ENCODE measurements around the gene PIK3R5.

The PIK3R5 gene

DNA sequence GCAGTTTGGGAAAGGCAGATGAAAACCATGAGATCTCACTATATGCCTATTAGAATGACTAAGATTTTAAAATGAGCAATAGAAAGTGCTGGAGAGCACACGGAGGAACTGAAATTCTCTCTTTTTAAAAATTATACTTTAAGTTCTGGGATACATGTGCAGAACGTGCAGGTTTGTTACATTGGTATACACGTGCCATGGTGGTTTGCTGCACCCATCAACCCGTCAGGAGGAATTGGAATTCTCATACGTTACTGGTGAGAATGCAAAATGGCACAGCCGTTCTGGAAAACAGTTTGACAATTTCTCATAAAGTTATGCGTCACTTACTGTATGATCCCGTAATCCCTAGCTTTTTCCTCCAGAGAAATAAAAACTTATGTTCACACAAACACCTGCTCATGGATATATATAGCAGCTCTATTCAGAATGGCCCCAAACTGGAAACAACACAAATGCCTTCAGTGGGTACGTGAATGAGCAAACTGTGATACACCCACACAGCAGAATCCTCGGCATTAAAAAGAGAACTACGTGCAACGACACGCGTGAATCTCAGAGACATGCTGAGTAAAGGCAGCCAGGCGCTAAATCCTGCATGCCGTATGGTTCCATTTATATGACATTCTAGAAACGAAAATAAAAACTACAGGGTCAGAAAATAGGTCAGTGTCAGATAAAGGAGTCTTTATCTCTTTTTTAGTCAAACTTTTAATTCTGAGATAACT lies 109.9 kb downstream of the PIK3R5 start:
- FAIRE-seq: no peak

DNA sequence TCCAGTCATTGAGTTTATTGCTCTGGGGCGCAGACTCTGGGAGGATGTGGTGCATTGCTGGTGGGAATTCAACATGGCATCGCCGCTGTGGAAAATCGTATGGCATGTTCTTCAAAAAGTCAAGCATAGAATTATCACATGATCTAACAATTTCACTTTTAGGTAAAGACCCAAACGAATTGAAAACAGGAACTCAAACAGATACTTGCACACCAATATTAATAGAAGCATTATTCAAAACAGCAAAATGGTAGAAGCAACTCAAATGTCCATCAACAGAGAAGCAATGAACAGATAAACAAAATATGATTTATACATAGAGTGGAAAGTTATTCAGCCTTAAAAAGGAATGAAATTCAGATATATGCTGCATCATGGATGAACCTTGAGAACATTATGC lies 113.9 kb downstream of the PIK3R5 start:
- no peak for FAIRE-seq

DNA sequence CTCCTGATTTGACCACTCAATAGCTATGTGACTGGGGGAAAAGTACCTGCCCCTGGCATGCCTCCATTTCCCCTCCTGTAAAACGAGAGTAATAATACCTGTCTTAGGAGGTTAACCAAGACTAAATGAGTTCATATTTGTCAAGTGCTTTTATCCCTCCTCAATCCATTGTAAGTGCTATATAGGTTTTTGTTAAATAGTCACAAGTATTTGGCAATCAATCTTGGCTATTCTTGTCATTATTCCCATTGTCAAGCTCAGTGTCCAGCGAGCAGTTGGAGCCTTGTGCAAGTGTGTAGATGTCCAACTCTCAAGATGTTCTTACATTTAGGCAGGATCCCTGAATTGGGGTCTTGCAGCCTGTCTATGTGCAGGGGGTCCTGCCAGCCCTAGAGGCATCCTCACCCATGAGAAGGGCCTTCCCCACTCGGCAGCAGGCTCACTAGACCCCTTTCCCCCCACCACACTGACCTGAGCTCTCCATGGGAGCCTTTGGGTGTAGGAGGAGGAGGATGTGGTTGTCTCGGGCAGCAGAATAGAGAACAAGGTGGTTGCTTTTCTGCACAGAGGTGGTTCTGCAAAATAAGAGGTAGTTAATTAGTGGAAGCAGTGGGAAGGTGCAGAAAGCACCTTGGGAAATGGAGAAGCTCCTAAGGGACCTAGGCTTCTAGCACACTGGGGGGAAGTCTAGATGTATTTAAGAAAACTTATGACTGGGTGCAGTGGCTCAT lies 116.0 kb downstream of the PIK3R5 start:
- FAIRE-seq: no peak

DNA sequence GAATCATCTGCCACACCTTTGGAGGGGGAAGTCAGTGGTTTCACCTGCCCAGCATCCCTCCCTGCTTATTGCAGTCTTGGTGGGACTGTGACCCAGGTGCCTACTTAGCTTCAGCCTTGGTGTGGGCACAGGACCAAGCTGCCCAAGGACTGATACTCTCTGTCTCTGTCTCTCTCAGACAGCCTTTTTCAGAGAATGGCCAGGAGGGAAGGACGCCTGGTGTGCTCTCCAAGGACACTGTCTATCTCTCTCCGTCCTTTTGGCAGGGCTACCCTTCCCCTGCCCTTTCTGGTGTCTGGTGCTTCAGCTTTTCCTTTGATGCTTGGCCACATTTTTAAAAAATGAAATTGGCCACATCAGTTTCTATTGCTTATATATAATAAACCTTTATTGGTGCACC lies 117.6 kb downstream of the PIK3R5 start:
- no peak for FAIRE-seq

DNA sequence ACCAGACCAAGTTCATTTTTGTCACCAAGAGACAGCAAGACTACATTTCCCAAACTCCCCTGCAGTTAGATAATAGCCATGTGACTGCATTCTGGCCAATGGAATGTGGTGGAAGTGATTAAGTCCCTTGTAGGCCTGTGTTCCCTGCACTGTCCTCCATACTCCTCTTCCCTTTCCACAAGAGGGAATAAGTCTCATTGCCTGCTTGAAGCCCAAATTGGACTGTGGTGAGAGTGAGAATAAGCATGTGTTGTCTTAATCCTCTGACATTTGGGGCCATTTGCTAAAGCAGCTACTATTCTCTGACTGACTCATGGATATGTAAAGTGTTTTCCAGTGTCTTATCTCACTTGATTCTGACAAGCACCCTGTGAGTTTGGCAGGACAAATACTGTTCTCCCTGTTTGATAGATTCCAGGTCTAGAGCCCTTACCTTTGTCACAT lies 118.7 kb downstream of the PIK3R5 start:
- FAIRE-seq: no peak

DNA sequence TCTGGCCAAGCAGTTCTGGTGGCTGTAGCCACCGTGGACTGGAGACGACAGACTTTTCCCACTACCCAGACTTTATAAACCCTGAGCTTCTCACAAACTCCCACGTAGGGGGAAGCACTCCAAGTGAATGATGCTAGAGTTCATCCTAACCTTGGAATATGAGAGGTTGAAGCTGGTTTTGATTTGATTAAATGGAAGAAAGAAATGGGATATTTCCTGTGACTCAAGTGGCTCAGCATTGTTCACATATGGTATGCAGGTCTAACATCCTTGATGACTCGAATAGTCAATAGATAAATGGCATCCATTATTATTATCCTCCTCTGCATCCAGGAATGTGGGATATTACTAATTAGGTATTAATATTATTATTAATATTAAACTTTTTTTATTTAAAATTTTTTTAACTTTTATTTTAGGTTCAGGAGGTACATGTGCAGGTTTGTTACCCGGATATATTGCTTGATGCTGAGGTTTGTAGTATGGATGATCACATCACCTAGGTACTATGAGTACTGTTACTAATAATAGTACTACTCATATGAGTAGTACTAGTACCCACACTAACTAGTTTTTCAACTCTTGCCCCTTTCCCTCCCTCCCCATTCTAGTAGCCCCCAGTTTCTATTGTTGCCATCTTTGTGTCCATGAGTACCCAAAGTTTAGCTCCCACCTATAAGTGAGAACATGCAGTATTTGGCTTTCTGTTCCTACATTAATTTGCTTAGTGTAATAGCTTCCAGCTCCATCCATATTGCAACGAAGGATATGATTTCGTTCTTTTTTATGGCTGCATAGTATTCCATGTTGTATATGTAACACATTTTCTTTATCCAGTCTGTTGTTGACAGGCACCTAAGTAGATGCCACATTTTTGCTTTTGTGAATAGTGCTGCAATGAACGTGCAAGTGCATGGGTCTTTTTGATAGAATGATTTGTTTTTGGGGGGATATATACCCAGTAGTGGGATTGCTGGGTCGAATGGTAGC lies 121.0 kb downstream of the PIK3R5 start:
- no peak for FAIRE-seq

DNA sequence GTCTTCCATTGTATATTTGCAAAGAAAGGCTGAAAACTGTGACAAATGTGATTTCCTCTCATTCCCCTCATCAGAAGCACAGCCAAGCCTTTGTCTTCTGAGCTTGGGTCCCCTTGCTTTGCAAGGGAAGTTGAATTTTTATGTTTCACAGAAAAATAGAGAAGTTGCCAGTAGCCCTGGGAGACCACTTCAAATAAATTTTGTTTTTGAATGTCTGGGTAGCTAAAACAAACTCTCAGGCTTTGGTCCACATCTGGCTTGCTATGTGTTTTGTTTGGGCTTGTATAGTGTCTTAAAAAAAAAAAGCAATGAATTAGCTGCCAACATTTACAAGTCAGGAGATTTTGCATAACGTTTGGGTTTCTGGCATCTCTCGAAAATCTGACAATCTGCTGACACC lies 122.2 kb downstream of the PIK3R5 start:
- no peak for FAIRE-seq

DNA sequence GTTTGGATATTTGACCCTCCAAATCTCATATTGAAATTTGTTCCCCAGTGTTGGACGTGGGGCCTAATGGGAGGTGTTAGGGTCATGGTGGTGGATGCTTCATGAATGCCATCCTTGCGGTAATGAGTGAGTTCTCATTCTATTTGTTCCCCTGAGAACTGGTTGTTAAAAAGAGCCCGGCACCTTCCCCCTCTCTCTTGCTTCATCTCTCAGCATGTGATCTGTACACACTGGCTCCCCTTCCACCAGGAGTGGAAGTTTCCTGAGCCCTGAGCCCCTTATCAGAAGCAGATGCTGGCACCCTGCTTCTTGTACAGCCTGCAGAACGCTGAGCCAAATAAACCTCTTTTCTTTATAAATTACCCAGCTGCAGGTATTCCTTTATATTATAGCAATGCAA lies 123.7 kb downstream of the PIK3R5 start:
- FAIRE-seq: no peak

DNA sequence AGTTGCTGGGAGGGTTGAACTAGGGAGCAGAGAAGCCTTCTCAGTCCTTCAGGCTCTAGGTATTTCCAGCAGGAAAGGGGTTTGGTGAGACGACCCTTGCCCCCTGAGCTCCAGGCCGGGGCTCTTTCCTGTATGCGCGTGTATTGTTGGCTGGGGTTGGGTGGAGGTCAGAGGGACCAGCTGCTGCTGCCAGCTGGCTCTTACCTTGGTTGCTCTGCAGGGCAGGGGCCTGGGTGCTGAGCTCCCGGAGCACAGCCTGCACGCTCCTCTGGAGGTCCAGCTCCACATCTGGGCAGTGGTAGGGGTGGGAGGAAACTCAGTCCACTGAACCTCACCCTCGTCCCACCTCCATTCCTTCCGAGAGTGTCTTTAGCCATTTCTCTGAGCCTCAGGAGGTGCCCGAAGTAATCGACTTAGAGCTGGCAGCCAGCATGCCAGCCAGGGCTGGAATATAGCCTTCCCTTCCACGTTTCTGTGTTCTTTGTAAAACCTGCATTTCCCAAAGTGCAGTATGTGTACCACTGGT lies 126.0 kb downstream of the PIK3R5 start:
- FAIRE-seq: no peak

DNA sequence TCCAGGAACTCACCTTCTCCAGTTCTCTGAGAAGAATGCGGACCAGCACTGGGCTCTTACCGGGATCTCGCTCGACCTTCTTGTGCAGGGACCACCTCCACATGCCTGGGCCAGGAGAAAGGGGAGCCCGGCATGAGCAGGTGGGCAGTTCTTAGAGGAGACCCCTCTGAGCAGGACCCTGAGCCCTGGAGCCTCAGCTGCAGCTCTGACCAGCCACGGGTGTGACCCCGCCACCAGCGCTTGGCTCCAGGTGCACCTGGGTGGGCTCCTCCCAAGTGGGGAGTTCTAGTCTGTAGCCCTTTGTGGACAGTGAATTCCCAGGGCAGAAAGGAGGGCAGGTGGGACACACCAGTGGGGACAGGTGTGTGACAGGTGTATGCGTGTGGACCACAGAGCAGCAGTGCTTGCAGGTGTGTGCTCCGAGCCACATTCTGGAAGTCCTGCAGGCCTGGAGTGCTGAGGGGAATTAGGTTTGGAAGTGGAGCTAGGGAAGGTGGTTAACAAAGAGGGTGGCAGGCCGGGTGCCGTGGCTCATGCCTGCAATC lies 126.9 kb downstream of the PIK3R5 start:
- FAIRE-seq: no peak

DNA sequence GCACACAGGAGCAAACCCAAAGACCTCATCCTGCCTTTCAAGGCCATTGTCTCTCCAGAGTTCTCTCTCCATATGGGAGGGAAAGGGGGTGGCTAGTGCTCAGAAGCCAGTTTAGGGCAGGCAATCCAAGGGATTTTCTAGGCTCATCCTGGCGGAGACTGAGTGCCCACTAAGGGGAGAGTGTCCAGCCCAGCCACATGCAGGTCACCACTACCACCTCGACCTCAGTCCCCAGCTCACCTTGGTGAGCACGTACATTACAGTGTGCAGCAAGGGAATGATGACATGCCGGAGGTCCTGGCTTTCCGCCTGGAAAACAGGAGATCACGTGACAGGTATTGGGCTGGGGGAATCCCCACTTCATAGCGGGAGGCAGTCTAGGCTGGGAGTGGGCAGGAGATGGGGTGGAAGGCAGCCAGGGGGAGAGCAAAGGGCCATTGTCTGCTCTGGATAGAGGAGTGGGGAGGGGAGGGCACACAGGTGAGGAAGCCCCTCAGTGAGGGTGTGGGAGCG lies 127.9 kb downstream of the PIK3R5 start:
- no peak for FAIRE-seq

DNA sequence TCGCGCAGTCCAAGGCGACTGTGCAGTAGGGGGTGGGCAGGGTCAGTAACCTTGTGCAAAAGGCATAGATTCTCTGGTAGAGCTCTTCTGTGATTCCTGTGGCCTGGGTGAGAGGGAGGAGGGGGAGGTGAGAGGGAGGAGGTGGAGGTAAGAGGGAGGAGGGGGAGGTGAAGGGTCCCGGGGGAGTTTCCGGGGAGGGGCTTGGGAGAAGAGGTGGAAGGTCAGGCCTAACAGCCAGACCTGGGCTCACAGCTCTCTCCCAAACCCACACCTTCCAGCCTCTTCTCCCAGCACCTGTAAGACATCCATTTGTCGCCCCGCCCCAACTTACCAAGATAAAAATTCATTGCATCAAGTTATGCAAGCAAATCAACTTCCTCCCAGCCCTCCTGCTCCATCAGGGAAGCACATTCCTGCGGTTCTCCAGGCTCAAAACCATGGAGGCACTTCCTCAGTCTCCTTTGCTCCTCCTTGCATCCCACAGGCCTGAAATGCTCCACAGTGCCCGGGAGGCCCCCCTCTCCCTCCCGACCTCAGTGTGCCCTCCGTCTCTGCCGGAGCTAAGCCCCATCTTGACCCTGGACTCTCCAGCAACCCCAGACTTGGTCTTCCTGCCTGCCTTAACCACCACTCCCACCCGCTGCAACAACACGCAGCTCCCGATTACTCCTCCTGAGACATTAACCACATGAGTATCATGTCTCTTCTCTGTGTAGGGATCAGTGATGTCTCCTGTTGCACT lies 128.5 kb downstream of the PIK3R5 start:
- FAIRE-seq: no peak

DNA sequence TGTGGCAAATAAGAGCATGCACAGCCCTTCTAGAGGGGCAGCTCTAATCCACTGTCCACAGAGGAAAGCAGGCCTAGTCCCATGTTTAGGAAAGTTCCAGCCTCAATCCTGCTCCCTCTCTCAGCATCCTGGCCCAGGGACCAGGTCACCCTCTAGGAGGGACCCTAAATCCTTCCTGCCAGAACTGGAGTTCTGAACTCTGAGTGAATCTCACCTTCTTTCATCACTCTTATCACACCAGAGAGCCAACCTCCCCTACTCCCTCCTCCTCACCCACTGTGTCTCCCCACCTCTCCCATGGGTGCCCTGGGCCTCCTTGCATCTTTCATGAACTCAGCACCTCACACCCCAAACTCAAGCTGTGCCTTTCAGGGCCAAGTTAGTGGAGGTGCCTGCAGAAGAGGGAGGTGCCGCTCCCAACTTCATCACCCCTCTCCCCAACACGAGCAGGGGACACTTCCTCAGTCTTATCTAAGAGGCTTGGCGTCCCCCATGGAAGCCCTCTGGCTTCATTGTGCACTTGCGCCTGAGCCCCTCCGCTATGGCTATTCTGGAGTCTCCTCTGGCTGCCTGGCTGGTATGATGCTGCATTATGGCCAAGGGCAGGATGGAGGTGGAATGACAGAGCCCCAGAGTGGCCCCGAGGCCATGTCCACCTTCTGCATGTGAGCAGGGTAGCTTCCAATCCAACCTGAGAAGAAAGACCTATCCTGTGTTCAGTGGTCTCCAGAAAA lies 129.7 kb downstream of the PIK3R5 start:
- no peak for FAIRE-seq

DNA sequence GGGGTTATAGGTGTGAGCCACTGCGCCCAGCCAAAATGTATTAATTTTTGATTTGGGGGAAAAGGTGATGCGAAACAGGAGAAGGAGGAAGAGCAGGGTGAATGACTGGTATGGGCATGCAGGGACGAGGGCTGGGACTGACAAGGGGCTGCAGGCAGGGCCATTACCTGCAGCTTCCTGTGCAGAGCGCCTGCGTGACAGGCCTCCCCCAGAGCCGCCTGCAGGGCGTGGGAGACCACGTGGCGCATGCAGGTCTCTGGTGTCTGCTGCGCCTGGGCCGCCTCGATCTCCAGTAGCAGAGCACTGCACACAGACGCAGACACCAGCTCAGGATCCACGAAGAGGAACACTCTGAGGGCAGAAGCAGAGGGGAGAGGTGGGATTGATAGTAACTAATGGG lies 130.4 kb downstream of the PIK3R5 start:
- no peak for FAIRE-seq

DNA sequence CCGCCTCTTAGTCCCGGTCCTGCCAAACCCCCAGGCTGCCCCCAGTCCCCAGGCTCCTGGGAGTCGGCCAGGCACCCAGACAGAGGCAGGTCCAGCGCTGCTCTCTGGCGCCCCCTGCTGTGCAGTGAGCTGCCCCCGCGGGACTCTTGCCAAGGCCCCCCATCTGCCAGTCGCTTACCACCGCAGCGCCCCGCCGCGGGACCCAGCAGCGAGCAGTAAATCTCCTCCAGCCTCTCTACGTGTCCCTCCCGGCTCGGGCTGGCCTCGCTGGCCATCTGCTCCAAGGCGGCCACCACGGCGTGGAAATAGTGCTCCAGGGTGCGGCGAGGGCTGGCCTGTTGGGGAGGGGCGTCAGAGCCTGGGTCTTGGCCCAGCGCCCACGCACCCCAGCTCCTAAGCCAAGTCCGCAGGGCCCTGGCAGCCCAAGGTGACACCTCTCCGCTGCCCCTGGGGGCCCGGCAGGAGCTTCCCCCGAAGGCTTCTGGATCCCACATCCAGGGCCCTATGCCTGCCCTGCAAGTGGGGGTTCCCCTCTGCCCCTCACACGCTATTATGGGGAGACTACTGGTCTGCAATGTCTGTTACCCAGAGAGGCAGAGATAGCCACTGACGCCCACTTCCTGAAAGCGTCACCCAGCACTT lies 132.7 kb downstream of the PIK3R5 start:
- no peak for FAIRE-seq

DNA sequence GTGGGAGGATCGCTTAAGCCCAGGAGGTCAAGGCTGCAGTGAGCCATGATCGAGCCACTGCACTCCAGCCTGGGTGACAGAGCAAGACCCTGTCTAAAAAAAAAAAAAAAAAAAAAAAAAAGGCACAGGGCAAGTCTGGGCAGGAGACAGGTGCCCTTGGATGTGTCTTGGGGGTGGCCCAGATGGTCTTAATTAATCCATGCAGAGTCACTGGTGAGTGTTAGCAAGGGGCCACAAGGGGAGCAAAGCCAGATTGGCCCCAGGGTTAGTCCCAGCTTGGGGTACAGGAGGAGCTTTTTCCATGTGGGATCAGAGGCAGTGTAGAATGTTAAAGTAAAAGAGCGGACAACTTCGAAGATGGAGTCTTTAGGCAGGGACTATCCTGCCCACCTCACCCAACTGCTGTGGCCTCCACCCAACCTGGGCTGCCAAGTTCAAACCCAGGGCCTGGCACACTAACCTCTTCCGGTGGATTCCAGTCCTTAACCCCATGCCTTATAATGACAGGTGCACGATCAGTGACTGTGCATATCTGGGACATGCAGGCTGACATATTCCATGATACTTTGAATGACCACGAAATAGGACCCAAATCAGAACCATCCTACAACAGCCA lies 134.2 kb downstream of the PIK3R5 start:
- FAIRE-seq: no peak

DNA sequence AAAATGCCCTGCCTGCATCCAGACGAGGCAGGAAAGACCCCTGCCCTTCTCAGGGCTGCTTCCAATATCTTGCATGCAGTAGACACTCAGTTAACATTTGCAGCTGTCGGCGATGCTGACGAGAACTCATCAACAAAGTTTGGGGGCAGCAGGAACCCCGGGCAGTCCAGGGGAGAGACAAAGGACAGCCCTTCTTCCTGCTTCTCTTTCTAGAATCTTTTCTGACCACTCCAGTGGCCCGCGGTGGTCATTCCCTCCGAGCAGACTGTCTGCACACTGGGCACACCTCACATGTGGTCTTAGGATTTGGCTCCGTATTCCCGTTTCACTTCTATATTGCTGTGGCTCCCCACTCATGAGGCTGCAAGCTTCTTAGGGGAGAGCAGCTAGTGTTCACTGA lies 135.4 kb downstream of the PIK3R5 start:
- no peak for FAIRE-seq

DNA sequence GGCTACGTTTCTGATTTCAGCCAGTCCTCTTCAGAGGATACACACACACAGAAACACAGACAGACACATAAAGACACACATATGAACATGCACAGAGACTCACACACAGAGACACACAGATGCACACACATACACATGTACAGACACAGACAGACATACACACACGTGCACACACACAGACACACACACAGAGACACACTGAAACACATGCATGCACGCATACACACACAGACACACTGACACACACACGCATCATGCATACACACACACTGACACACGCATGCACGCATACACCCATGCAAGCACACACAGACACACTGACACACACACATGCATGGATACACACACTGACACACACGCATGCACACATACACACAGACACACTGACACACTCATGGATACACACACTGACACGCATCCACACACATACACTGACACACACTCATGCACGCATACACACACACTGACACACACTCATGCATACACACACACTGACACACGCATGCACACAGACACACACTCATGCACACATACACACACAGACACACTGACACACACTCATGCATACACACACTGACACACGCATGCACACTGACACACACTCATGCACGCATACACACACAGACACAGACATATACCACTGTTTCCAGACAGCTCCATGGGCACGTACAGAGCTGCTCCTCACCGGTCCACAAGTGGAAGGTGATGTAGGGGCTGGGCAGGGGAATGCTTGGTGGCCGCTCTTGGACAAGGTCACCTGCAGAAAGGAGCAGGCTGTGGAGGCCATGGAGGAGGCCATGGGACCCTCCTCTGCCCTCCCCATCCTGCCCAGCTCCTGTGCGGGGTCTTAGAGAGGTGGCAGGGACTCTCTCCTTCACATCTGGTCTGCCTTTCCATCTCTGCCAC lies 136.2 kb downstream of the PIK3R5 start:
- FAIRE-seq: no peak

Data from G401.6 (cell line).